Brain microvascular endothelial cell (primary cell): Measurements from ENCODE around the gene PTPRD.

Experiments
- DNase-seq: peaks from one replicate; pipeline ENCODE4 v3.0.0-alpha.2; 2020
- H3K27ac ChIP-seq: fragments of 250-450 bp; sonication (Bioruptor Pico); 2 replicates; pipeline ENCODE4 v1.5.1; 2020; ENCODE audit warnings: mild to moderate bottlenecking, moderate library complexity
- H3K27me3 ChIP-seq: fragments of 250-450 bp; sonication (Bioruptor Pico); replicated peaks from 2 replicates; pipeline ENCODE4 v1.5.1; 2020; ENCODE audit warnings: mild to moderate bottlenecking
- H3K36me3 ChIP-seq: fragments of 250-450 bp; sonication (Bioruptor Pico); replicated peaks from 2 replicates; pipeline ENCODE4 v1.5.1; 2020; ENCODE audit warnings: mild to moderate bottlenecking
- H3K4me3 ChIP-seq: 2 replicates; pipeline ENCODE4 v1.5.1; 2011; ENCODE audit warnings: low read depth, mild to moderate bottlenecking, control low read depth, low read length, moderate library complexity
- in situ Hi-C: cut with HindIII; loops from 2 replicates; pipeline ENCODE4 v1.10.0; 2017; ENCODE audit warnings: low sequenced_read_pairs, low pct_ligation_motif_present
- TF ChIP-seq, protein P1 (sequence below): IDR thresholded peaks from 2 replicates; pipeline ENCODE4 v1.5.1; 2011; ENCODE audit warnings: low read depth, mild to moderate bottlenecking, moderate library complexity, low read length, control low read depth, inconsistent platforms; ENCODE audit errors: missing control alignments

The PTPRD gene

GRCh38 chr9:8734760-8735159, 1878.0 kb downstream of the PTPRD start:
- in situ Hi-C loops = no loop called here
- Histone ChIP-seq H3K36me3 (no peaks in the 10 kb centered on the region), H3K27ac (no peak overlapping the region), H3K4me3 (no peak overlapping the region), H3K27me3 (no peaks in the 10 kb centered on the region)
- TF ChIP-seq, protein P1, sequence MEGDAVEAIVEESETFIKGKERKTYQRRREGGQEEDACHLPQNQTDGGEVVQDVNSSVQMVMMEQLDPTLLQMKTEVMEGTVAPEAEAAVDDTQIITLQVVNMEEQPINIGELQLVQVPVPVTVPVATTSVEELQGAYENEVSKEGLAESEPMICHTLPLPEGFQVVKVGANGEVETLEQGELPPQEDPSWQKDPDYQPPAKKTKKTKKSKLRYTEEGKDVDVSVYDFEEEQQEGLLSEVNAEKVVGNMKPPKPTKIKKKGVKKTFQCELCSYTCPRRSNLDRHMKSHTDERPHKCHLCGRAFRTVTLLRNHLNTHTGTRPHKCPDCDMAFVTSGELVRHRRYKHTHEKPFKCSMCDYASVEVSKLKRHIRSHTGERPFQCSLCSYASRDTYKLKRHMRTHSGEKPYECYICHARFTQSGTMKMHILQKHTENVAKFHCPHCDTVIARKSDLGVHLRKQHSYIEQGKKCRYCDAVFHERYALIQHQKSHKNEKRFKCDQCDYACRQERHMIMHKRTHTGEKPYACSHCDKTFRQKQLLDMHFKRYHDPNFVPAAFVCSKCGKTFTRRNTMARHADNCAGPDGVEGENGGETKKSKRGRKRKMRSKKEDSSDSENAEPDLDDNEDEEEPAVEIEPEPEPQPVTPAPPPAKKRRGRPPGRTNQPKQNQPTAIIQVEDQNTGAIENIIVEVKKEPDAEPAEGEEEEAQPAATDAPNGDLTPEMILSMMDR = no peak
- DNase-seq = no peak

DNA sequence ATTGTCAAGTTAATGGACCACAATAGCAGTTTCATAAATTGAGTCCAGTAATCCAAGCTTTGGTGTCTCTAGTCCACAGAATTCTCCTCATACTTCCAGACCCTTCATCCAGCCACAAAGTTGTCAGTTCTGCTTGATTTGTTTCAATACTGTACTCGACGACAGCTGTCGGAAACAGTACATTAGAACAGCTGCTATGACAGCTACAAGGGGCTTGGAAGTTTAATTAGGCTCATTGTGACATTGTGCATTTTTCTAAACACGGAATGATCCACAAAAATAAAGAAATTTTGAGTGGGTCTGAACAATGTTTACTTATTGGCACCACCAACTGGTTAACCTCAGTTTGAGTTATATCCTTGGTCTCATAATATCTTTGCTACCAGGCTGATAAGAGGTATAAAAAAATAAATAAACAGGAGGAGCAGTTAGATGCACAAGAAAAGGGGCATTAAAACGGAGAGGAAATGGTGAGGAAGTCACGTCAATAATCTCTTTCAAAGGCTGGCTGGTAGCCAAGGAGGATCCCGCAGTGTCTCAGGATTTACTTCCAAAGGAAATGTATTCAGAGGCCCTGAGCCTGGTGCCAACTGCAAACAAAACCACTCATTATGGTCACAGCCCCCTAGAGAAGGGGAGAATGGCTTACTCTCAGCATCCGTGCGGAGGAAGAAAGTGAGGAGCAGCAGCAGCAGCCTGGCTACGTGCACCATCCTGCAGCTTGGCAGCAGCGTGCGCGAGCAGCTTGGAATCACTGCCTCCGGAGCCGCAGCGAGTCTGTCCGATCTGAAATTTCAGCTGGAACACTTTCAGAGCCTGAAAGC, 1879.5 kb downstream of the PTPRD start:
- TF ChIP-seq, protein P1 = no peak
- in situ Hi-C loops = no loop called here
- H3K27ac ChIP-seq = no peak overlapping the region
- H3K4me3 ChIP-seq = peak overlapping the region; percentile 42
- no peaks in the 10 kb centered on the region for H3K36me3 ChIP-seq
- DNase-seq = peak; percentile 14
- no peaks in the 10 kb centered on the region for H3K27me3 ChIP-seq

DNA sequence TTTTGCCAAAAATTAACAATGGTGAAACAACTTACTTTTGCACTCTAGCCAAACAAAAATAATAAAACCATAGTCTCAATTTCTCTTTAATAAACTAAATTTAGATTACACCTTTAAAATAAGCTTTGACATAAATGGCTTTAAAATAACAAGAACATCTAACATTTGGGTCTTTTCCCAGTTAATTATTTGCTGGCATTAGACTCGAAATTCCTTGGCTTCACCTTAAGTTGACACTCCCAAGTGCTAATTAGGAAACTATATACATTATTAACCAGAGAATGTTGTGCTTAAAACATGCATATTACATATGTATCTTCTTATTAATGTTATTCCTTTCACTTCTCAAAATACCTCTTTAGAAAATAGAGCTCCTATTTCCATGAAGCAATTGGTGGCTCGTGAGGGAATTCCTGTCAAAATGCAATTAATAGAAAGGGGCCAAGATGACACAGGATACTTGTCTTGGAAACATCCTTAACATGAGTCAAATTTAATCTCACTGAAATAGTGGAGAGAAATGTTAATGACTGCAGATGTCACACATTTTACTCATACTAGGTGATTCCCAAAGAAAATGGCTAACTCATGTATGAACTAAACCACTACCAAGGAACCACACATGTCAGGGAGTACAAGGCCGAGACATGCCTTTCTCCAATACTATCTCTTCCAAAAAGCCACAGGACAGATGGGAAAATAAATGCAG, 1880.3 kb downstream of the PTPRD start:
- Histone ChIP-seq H3K27ac (no peak overlapping the region), H3K4me3 (no peak overlapping the region)
- in situ Hi-C loops = no loop called here

DNA sequence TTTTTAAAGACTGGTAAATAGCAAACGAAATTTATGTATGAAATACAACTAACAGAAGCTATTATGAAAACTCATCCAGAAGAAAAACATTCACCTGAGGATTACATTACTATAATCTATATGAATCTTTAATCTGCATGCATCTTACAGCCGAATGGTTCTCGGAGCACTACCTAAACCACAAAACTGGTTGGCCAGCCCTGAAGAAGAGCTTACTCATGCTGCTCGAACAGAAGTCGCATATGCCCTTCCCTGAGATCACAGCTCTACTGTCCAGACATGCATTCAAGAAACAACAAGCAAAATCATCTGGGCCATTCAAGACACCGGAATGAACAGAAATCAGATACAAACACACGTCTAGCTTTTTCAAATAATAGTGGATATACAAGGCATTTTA, 1882.2 kb downstream of the PTPRD start:
- in situ Hi-C loops = no loop called here
- Histone ChIP-seq H3K36me3 (no peaks in the 10 kb centered on the region), H3K4me3 (no peak overlapping the region), H3K27me3 (no peaks in the 10 kb centered on the region), H3K27ac (no peak overlapping the region)
- DNase-seq = no peak
- TF ChIP-seq, protein P1 = no peak

More for the DNA sequence above, 1880.3 kb downstream of the PTPRD start:
- TF ChIP-seq, protein P1 = no peak
- DNase-seq = no peak
- Histone ChIP-seq H3K27me3 (no peaks in the 10 kb centered on the region), H3K36me3 (no peaks in the 10 kb centered on the region)

GRCh38 chr9:8728910-8729309, 1883.9 kb downstream of the PTPRD start:
- no peak for DNase-seq
- H3K27ac ChIP-seq = no peak overlapping the region
- no peak overlapping the region for H3K4me3 ChIP-seq
- H3K36me3 ChIP-seq = no peaks in the 10 kb centered on the region
- no peaks in the 10 kb centered on the region for H3K27me3 ChIP-seq
- in situ Hi-C loops = no loop called here
- TF ChIP-seq, protein P1 = no peak
